Spleen (tissue), 11 donors: ENCODE results near the gene B4GALNT3. TPM values are rescaled to one million over a fixed set of nuclear protein-coding genes. Genes with fewer than 3 reads are reported as not detected.
A peak's percentile ranks its signal among the peaks of the same experiment; 100 is the strongest.

Experiments
- DNase-seq: peaks from one replicate; pipeline ENCODE4 v3.0.0-alpha.2; 2020
- H3K27ac ChIP-seq, 8 donors: fragments of 200-600 bp; sonication (generic) in 7 of 8; 1 replicate in 4 of 8; 2 replicates in 4 of 8; pipeline versions ENCODE4 v1.5.0 to v1.8.0; 2016 to 2021; ENCODE audit warnings: inconsistent platforms in 4 of 8, mild to moderate bottlenecking in 4 of 8, moderate library complexity in 1 of 8
- H3K27me3 ChIP-seq, 7 donors: fragments of 200-600 bp; sonication (generic) in 6 of 7; replicated peaks in 1 of 7; 1 replicate in 4 of 7; 2 replicates in 3 of 7; pipeline versions ENCODE4 v1.5.0 to v1.8.0; 2016 to 2021; ENCODE audit warnings: inconsistent platforms in 3 of 7, mild to moderate bottlenecking in 1 of 7
- H3K36me3 ChIP-seq, 6 donors: fragments of 200-600 bp; sonication (generic) in 5 of 6; 1 replicate in 4 of 6; 2 replicates in 2 of 6; pipeline versions ENCODE4 v1.5.0 to v1.8.0; 2016 to 2021; ENCODE audit warnings: inconsistent platforms in 2 of 6
- H3K4me1 ChIP-seq, 6 donors: fragments of 200-600 bp; sonication (generic) in 5 of 6; 1 replicate in 3 of 6; 2 replicates in 3 of 6; pipeline versions ENCODE4 v1.5.0 to v1.8.0; 2016 to 2021; ENCODE audit warnings: inconsistent platforms in 3 of 6
- H3K4me3 ChIP-seq, 8 donors: fragments of 200-600 bp; sonication (generic) in 7 of 8; 1 replicate in 4 of 8; 2 replicates in 4 of 8; pipeline versions ENCODE4 v1.5.0 to v1.8.0; 2016 to 2021; ENCODE audit warnings: inconsistent platforms in 4 of 8, mild to moderate bottlenecking in 4 of 8, moderate library complexity in 2 of 8
- H3K9me3 ChIP-seq, 8 donors: fragments of 200-600 bp; sonication (generic) in 7 of 8; 1 replicate in 4 of 8; 2 replicates in 4 of 8; pipeline versions ENCODE4 v1.5.0 to v1.8.0; 2016 to 2021; ENCODE audit warnings: inconsistent platforms in 4 of 8
- POLR2A ChIP-seq, 3 donors: fragments of 450-650 bp; IDR thresholded peaks; one replicate each; pipeline ENCODE4 v1.5.1; 2017; ENCODE audit warnings: antibody characterized with exemption in 3 of 3, mild to moderate bottlenecking in 1 of 3
- POLR2AphosphoS5 ChIP-seq, 3 donors: sonication (generic); formaldehyde crosslinking; IDR thresholded peaks; one replicate each; pipeline ENCODE4 v1.5.1; 2017; ENCODE audit warnings: antibody characterized with exemption in 3 of 3
- WGBS, 5 donors: extraction: QIAGEN DNeasy Blood & Tissue Kit in 3 of 5; methylation state at CpG; one replicate each; pipeline versions ENCODE4 v1.1.5 to v1.1.7; 2013 to 2018; 5-methylcytosine and 5-hydroxymethylcytosine counted together
- intact Hi-C: fragments of 100-400 bp; cut with DNase I; formaldehyde crosslinking; loops from one replicate; pipeline ENCODE4 v1.15.0; 2023; ENCODE audit warnings: low total_unique reads
- polyA plus RNA-seq, 3 donors: library from polyadenylated mRNA; stranded (reverse); fragments of 200-250 nt; gene quantifications; one replicate each; pipeline ENCODE4 v1.2.1, GENCODE V29; 2013
- total RNA-seq, 7 donors: library from RNA; depleted of rRNA in 3 of 7; stranded (reverse); fragments of >200 nt in 3 of 7; fragmentation: NEBNext Ultra II Directional in 4 of 7; extraction: Animal tissue kit (Norgen Biotek cat#: 25700) in 4 of 7; gene quantifications; one replicate each; pipeline versions ENCODE4 v1.1.0 to v1.2.1, GENCODE V29; 2016 to 2021
- TF ChIP-seq, protein P1 (sequence below), 11 experiments: fragments of 200-600 bp in 7 of 11; fragments of 450-650 bp in 4 of 11; sonication (generic) in 4 of 11; IDR thresholded peaks in 8 of 11; conservative IDR thresholded peaks in 3 of 11; 1 replicate in 7 of 11; 2 replicates in 4 of 11; pipeline versions ENCODE4 v1.4.0 to v1.8.0; 2016 to 2021; ENCODE audit warnings: antibody characterized with exemption in 11 of 11, inconsistent platforms in 4 of 11, mild to moderate bottlenecking in 1 of 11
- donor health status: healthy with polysubstance abuse.
- donor health status: DM: no; HTN: no; CAD: no; lungs with moderate emphysema.
- donor health status: DM: no; HTN: no; CAD: no.
- donor health status: Bipolar disorder and iron deficiency.
- donor health status: healthy.
- donor health status: DM: no; HTN: no; CAD: no.
- donor health status: DM: yes; HTN: yes; CAD: no.

The B4GALNT3 gene
- total and polyA plus RNA-seq, 10 donors: 0.28 to 2.0 (median 1.5) TPM

DNA sequence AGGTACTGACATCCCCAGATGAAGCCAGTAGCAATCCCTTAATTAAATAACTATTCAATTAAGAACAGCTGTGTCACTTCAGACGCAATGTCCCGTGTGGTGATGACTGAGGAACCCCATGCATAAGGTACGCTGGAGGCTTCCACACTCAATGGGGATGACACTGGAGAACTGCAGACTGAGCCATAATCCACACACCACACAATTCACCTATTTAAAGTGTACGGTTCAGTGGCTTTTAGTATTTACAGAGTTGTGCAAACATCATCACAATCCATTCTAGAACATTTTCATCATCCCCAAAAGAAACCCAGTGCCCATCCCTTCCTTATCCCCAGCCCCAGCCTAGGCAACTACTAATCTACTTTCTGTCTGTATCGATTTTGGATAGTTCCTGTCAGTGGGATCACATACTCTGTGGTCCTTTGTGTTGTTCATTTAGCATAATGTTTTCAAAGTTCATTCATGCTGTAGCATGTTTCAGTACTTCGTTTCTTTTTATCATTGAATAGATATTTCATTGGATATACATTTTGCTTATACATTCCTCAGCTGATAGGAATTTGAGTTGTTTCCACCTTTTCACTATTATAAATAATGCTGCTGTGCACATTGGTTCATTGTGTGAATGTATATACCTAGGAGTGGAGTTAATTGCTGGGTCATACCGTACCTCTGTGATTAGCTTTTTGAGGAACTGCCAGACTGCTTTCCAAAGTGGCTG lies 142.4 kb downstream of the B4GALNT3 start:
- Histone ChIP-seq H3K27me3 (no peaks in the 10 kb centered on the region), H3K27ac (no peak overlapping the region), H3K9me3 (no peaks in the 10 kb centered on the region), H3K36me3 (no peaks in the 10 kb centered on the region), H3K4me3 (no peak overlapping the region), H3K4me1 (peaks cover 0 to 23% (median 4%) of the 10 kb centered on the region in 6 donors)
- intact Hi-C loops: no loop called here
- 77 to 86% (median 84%) methylated on average over 7 of the region's 7 CpGs for WGBS, 5 donors
- DNase-seq: no peak
- no peak for TF ChIP-seq POLR2A (IDR thresholded peaks at IDR 0.05)
- TF ChIP-seq, protein P1, sequence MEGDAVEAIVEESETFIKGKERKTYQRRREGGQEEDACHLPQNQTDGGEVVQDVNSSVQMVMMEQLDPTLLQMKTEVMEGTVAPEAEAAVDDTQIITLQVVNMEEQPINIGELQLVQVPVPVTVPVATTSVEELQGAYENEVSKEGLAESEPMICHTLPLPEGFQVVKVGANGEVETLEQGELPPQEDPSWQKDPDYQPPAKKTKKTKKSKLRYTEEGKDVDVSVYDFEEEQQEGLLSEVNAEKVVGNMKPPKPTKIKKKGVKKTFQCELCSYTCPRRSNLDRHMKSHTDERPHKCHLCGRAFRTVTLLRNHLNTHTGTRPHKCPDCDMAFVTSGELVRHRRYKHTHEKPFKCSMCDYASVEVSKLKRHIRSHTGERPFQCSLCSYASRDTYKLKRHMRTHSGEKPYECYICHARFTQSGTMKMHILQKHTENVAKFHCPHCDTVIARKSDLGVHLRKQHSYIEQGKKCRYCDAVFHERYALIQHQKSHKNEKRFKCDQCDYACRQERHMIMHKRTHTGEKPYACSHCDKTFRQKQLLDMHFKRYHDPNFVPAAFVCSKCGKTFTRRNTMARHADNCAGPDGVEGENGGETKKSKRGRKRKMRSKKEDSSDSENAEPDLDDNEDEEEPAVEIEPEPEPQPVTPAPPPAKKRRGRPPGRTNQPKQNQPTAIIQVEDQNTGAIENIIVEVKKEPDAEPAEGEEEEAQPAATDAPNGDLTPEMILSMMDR (IDR thresholded peaks at IDR 0.05 in 8 of 11, conservative IDR thresholded peaks at IDR 0.05 in 3 of 11): no peak
- TF ChIP-seq POLR2AphosphoS5 (IDR thresholded peaks at IDR 0.05): no peak

DNA sequence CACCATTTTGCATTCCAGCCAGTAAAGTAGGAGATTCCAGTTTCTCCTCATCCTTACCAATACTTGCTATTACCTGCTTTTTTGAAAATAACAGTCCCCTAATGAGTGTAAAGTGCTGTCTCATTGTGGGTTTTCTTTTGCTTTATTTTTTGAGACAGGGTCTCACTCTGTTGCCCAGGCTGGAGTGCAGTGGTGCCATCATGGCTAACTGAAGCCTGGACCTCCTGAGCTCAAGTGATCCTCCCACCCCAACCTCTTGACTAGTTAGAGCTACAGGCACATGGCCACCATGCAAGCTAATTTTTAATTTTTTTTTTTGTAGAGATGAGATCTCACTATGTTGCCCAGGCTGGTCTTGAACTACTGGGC lies 142.9 kb downstream of the B4GALNT3 start:
- Histone ChIP-seq H3K9me3 (no peaks in the 10 kb centered on the region), H3K4me3 (no peak overlapping the region), H3K4me1 (peaks cover 0 to 27% (median 9%) of the 10 kb centered on the region in 6 donors), H3K27ac (no peak overlapping the region), H3K36me3 (no peaks in the 10 kb centered on the region), H3K27me3 (no peaks in the 10 kb centered on the region)
- TF ChIP-seq, protein P1 (IDR thresholded peaks at IDR 0.05 in 8 of 11, conservative IDR thresholded peaks at IDR 0.05 in 3 of 11): no peak
- TF ChIP-seq POLR2AphosphoS5 (IDR thresholded peaks at IDR 0.05) (no peak), POLR2A (IDR thresholded peaks at IDR 0.05) (no peak)
- DNase-seq: no peak
- intact Hi-C loops: no loop called here

DNA sequence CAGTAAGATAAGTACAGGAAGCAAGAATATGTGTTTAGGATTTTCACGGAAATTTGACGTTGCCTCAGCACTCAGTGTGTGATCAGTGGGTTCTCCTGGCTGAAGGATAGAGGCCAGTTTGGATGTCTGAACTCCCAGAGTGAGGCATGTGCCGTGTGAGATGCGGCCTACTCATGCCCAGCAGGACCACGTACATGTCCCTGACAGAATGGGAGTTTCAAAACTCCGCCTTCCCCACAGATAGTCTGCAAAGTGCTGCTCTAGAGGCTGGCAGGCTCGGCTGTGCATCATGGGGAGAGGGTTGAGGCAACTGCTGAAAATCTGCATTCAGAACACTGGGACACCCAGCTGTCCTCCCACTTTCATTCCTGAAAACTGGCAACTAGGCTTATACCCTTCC lies 145.2 kb downstream of the B4GALNT3 start:
- Histone ChIP-seq H3K36me3 (no peaks in the 10 kb centered on the region), H3K4me3 (no peak overlapping the region), H3K4me1 (peaks cover 3 to 35% (median 18%) of the 10 kb centered on the region in 6 donors), H3K9me3 (no peaks in the 10 kb centered on the region), H3K27ac (no peak overlapping the region), H3K27me3 (no peaks in the 10 kb centered on the region)
- TF ChIP-seq, protein P1 (IDR thresholded peaks at IDR 0.05 in 8 of 11, conservative IDR thresholded peaks at IDR 0.05 in 3 of 11): no peak
- TF ChIP-seq POLR2AphosphoS5 (IDR thresholded peaks at IDR 0.05) (no peak), POLR2A (IDR thresholded peaks at IDR 0.05) (no peak)
- intact Hi-C loops: no loop called here
- DNase-seq: no peak
- 73 to 87% (median 82%) methylated on average over 7 of the region's 7 CpGs for WGBS, 5 donors

DNA sequence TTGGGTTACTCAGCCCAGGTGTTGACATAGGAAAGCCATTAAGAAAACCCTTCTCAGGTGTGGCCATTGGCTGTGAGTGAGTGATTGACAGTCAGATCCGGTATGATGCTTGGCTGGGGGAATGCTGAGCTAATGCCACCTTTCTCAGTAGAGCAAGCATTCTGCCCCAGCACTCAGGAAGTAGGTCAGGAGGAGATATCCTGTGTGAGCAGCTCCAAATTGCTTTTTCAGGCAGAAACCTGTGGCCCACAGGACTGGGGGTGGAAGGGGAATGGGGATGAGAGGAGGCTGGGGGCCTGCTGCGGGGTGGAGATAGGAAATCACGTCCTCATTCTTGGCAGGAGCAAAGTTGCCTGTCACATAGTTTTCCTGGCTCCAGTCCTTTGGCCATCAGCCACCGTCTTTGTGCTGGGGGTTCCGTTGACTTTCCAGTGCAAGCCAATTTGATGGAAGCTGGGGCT lies 147.8 kb downstream of the B4GALNT3 start:
- Histone ChIP-seq H3K4me3 (no peak overlapping the region), H3K27me3 (no peaks in the 10 kb centered on the region), H3K4me1 (peaks cover 15 to 61% (median 41%) of the 10 kb centered on the region in 6 donors), H3K27ac (peak overlapping the region in 4 of 8 donors; percentile 31 to 94 (median 74)), H3K9me3 (no peaks in the 10 kb centered on the region), H3K36me3 (no peaks in the 10 kb centered on the region)
- intact Hi-C loops: no loop called here
- 18 to 43% (median 27%) methylated on average over 5 of the region's 5 CpGs for WGBS, 5 donors
- TF ChIP-seq POLR2AphosphoS5 (IDR thresholded peaks at IDR 0.05) (no peak), POLR2A (IDR thresholded peaks at IDR 0.05) (no peak)
- TF ChIP-seq, protein P1 (IDR thresholded peaks at IDR 0.05 in 8 of 11, conservative IDR thresholded peaks at IDR 0.05 in 3 of 11): no peak
- no peak for DNase-seq
